SJSA1 (cell line): ENCODE results near the gene SOX18. TPM values are rescaled to one million over a fixed set of nuclear protein-coding genes. Genes with fewer than 3 reads are reported as not detected.

ENCODE experiments used
- DNase-seq, 2 experiments: peaks; one replicate each; pipeline ENCODE4 v3.0.0-alpha.2; 2015 to 2020; ENCODE audit warnings: low spot score in 2 of 2, low read depth in 1 of 2
- H3K27ac ChIP-seq: fragments of 250-450 bp; sonication (Bioruptor Pico); 2 replicates; pipeline ENCODE4 v1.5.1; 2020; ENCODE audit warnings: mild to moderate bottlenecking, moderate library complexity
- H3K27me3 ChIP-seq: fragments of 250-450 bp; sonication (Bioruptor Pico); replicated peaks from 2 replicates; pipeline ENCODE4 v1.5.1; 2020; ENCODE audit warnings: mild to moderate bottlenecking, moderate library complexity
- H3K36me3 ChIP-seq: fragments of 250-450 bp; sonication (Bioruptor Pico); 2 replicates; pipeline ENCODE4 v1.5.1; 2020; ENCODE audit warnings: mild to moderate bottlenecking
- H3K4me1 ChIP-seq: fragments of 250-450 bp; sonication (Bioruptor Pico); replicated peaks from 2 replicates; pipeline ENCODE4 v1.6.1; 2021; ENCODE audit warnings: mild to moderate bottlenecking
- H3K4me3 ChIP-seq: fragments of 250-450 bp; sonication (Bioruptor Pico); 2 replicates; pipeline ENCODE4 v1.5.1; 2020; ENCODE audit warnings: mild to moderate bottlenecking
- H3K9me3 ChIP-seq: fragments of 250-450 bp; sonication (Bioruptor Pico); replicated peaks from 2 replicates; pipeline ENCODE4 v1.5.1; 2020; ENCODE audit warnings: mild to moderate bottlenecking
- total RNA-seq: library from RNA; depleted of rRNA; stranded (reverse); fragments of >200 nt; shearing (Covaris generic); gene quantifications from 2 replicates; pipeline ENCODE4 v1.2.3, GENCODE V29; 2014; rRNA removed

The SOX18 gene
- total RNA-seq, 1 experiment from 2014 or later: 70.0 TPM

GRCh38 chr20:64010711-64011237 is 38.7 kb downstream of the SOX18 start:
- Histone ChIP-seq H3K27ac (no peak overlapping the region), H3K4me1 (no peaks in the 10 kb centered on the region), H3K4me3 (no peak overlapping the region), H3K36me3 (peaks cover 70% of the 10 kb centered on the region), H3K9me3 (0 out of 2 replicates have a peak, but pooled peaks cover 2% of the 10 kb centered on the region), H3K27me3 (no peaks in the 10 kb centered on the region)
- no peak for DNase-seq

GRCh38 chr20:64009811-64010387 is 39.5 kb downstream of the SOX18 start:
- no peak for DNase-seq
- Histone ChIP-seq H3K4me1 (no peaks in the 10 kb centered on the region), H3K27me3 (no peaks in the 10 kb centered on the region), H3K9me3 (0 out of 2 replicates have a peak, but pooled peaks cover 2% of the 10 kb centered on the region), H3K27ac (no peak overlapping the region), H3K4me3 (no peak overlapping the region), H3K36me3 (peaks cover 71% of the 10 kb centered on the region)

GRCh38 chr20:64006902-64007301 is 42.5 kb downstream of the SOX18 start:
- DNase-seq: no peak
- H3K4me3 ChIP-seq: no peak overlapping the region
- H3K4me1 ChIP-seq: no peaks in the 10 kb centered on the region
- H3K36me3 ChIP-seq: peaks cover 81% of the 10 kb centered on the region
- H3K9me3 ChIP-seq: 0 out of 2 replicates have a peak, but pooled peaks cover 2% of the 10 kb centered on the region
- H3K27ac ChIP-seq: no peak overlapping the region
- H3K27me3 ChIP-seq: no peaks in the 10 kb centered on the region

GRCh38 chr20:64006490-64006889 is 42.9 kb downstream of the SOX18 start:
- no peak for DNase-seq
- no peak overlapping the region for H3K4me3 ChIP-seq

GRCh38 chr20:64005394-64005793 is 44.0 kb downstream of the SOX18 start:
- no peak for DNase-seq
- no peak overlapping the region for H3K27ac ChIP-seq
- H3K9me3 ChIP-seq: 0 out of 2 replicates have a peak, but pooled peaks cover 2% of the 10 kb centered on the region
- no peaks in the 10 kb centered on the region for H3K4me1 ChIP-seq
- no peak overlapping the region for H3K4me3 ChIP-seq
- H3K27me3 ChIP-seq: no peaks in the 10 kb centered on the region
- peaks cover 81% of the 10 kb centered on the region for H3K36me3 ChIP-seq

More at GRCh38 chr20:64006490-64006889, 42.9 kb downstream of the SOX18 start:
- peaks cover 83% of the 10 kb centered on the region for H3K36me3 ChIP-seq
- no peaks in the 10 kb centered on the region for H3K4me1 ChIP-seq
- no peak overlapping the region for H3K27ac ChIP-seq
- H3K9me3 ChIP-seq: 0 out of 2 replicates have a peak, but pooled peaks cover 2% of the 10 kb centered on the region
- no peaks in the 10 kb centered on the region for H3K27me3 ChIP-seq

GRCh38 chr20:64003960-64004725 is 45.3 kb downstream of the SOX18 start:
- DNase-seq: no peak
- H3K27me3 ChIP-seq: no peaks in the 10 kb centered on the region
- H3K36me3 ChIP-seq: peaks cover 80% of the 10 kb centered on the region
- no peak overlapping the region for H3K27ac ChIP-seq
- H3K4me3 ChIP-seq: no peak overlapping the region
- H3K4me1 ChIP-seq: no peaks in the 10 kb centered on the region
- H3K9me3 ChIP-seq: 0 out of 2 replicates have a peak, but pooled peaks cover 2% of the 10 kb centered on the region

GRCh38 chr20:64001607-64002011 is 47.8 kb downstream of the SOX18 start:
- no peak for DNase-seq
- Histone ChIP-seq H3K36me3 (peaks cover 80% of the 10 kb centered on the region), H3K27ac (no peak overlapping the region), H3K27me3 (no peaks in the 10 kb centered on the region), H3K4me1 (no peaks in the 10 kb centered on the region), H3K9me3 (no peaks in the 10 kb centered on the region), H3K4me3 (no peak overlapping the region)

GRCh38 chr20:64000906-64001305 is 48.5 kb downstream of the SOX18 start:
- DNase-seq: no peak
- H3K4me3 ChIP-seq: no peak overlapping the region
- no peak overlapping the region for H3K27ac ChIP-seq
- no peaks in the 10 kb centered on the region for H3K27me3 ChIP-seq
- H3K4me1 ChIP-seq: no peaks in the 10 kb centered on the region
- H3K9me3 ChIP-seq: no peaks in the 10 kb centered on the region
- H3K36me3 ChIP-seq: peaks cover 84% of the 10 kb centered on the region

Other genes starting within 250 kb of the SOX18 start
- gene ZBTB46, start 218.4 kb downstream of the SOX18 start, total RNA-seq: 2.4 and 3.8 TPM in 2 replicates
- not detected in 2 replicates for gene ABHD16B, start 188.1 kb downstream of the SOX18 start, total RNA-seq
- 76.4 and 101 TPM in 2 replicates for gene TPD52L2, start 184.4 kb downstream of the SOX18 start, total RNA-seq
- gene DNAJC5, start 154.5 kb downstream of the SOX18 start, total RNA-seq: 48.5 and 60.0 TPM in 2 replicates
- 10.3 and 22.7 TPM in 2 replicates for gene UCKL1, start 93.2 kb downstream of the SOX18 start, total RNA-seq
- 10.9 and 14.3 TPM in 2 replicates for gene ZNF512B, start 79.7 kb downstream of the SOX18 start, total RNA-seq
- gene SAMD10, start 70.0 kb downstream of the SOX18 start, total RNA-seq: 0.41 and 0.47 TPM in 2 replicates
- 72.1 and 76.6 TPM in 2 replicates for gene PRPF6, start 68.5 kb downstream of the SOX18 start, total RNA-seq
- gene C20orf204, start 13.5 kb downstream of the SOX18 start, total RNA-seq: 0.24 and 0.94 TPM in 2 replicates
- 120 and 139 TPM in 2 replicates for gene TCEA2, start 13.6 kb upstream of the SOX18 start, total RNA-seq
- 18.5 and 21.3 TPM in 2 replicates for gene RGS19, start 29.9 kb upstream of the SOX18 start, total RNA-seq
- 0.09 and 0.16 TPM in 2 replicates for gene OPRL1, start 30.4 kb upstream of the SOX18 start, total RNA-seq
- gene LKAAEAR1, start 34.8 kb upstream of the SOX18 start, total RNA-seq: 0.24 and 6.6 TPM in 2 replicates
- not detected in 2 replicates for gene NPBWR2, start 57.9 kb upstream of the SOX18 start, total RNA-seq
- gene MYT1, start 114.8 kb upstream of the SOX18 start, total RNA-seq: not detected in 2 replicates
- 6.0 and 12.4 TPM in 2 replicates for gene PCMTD2, start 206.1 kb upstream of the SOX18 start, total RNA-seq